GM12892 (cell line): ENCODE measurements around the gene MED12.

Experiments used
- POLR2A ChIP-seq: IDR thresholded peaks from 2 replicates; pipeline ENCODE4 v1.6.1; 2011; ENCODE audit warnings: low read depth, low read length, control low read depth
- POLR2AphosphoS5 ChIP-seq: IDR thresholded peaks from 2 replicates; pipeline ENCODE4 v1.6.1; 2011; ENCODE audit warnings: low read depth, low read length, control low read depth

- no peak for TF ChIP-seq POLR2AphosphoS5
- no peak for TF ChIP-seq POLR2A
These were observed 10.7 kb downstream of the MED12 start for GRCh38 chrX:71128915-71129765.
